ENCODE data around the gene SRL. TPM values are rescaled to one million over a fixed set of nuclear protein-coding genes. Genes with fewer than 3 reads are reported as not detected.

Gene SRL
- total and polyA plus RNA-seq, 2 of the 13 experiments (the other 11 are each of a cell fraction or from before 2014, with no cell fraction given) = 0.05 TPM; not detected in 1

DNA sequence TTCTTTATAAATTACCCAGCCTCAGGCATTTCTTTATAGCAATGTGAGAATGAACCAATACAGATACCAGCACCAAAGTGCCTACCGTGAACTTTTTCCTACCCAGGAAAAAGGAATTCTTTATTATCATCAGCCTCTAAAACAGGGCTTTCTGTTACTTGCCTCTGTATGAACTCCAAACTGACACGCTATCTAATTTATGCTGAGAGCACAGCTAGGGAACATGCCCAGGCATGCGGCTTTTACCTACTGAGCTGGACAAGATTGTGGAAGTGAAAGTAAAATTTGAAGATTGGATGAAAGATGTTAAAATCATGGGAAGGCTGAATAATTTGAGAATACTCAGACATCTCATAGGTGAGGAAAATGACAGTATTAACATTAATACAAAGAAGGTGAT lies 101.2 kb downstream of the SRL start:
- no peaks in the 10 kb centered on the region for H3K79me2 ChIP-seq (ENCODE audit: insufficient read depth, low read length)
- POLR2A ChIA-PET = interaction anchor here (0.7 kb wide), 1 partner anchor 13 kb away, joined by 3 read pairs; no protein-coding TSS in a partner anchor
- no peaks in the 10 kb centered on the region for H3K27me3 ChIP-seq (ENCODE audit: control insufficient read depth in 1 of 2, insufficient read depth in 2 of 2, low read length in 2 of 2)
- H3K36me3 ChIP-seq (replicated peaks in 1 of 2; ENCODE audit: control insufficient read depth in 1 of 2, insufficient read depth in 2 of 2, low read length in 2 of 2) = no peaks in the 10 kb centered on the region
- BruUV-seq (replicated peaks) = no TSS peak
- H3K9ac ChIP-seq (ENCODE audit: insufficient read depth, low read depth, low read length) = no peak overlapping the region
- no peaks in the 10 kb centered on the region for H3K9me3 ChIP-seq (ENCODE audit: low read length)
- FAIRE-seq (no peak), ATAC-seq (no peak), DNase-seq (ENCODE audit: low spot score) (no peak)
- peak; percentile 97 for TF ChIP-seq TP53 (CRISPR knock-in tag; conservative IDR thresholded peaks at IDR 0.05)
- TF ChIP-seq ZNF460 (CRISPR knock-in tag; IDR thresholded peaks at IDR 0.05; ENCODE audit: borderline replicate concordance) = no peak
- no peaks in the 10 kb centered on the region for H4K20me1 ChIP-seq (ENCODE audit: insufficient read depth, low read length)
- WGBS (ENCODE audit: low lambda C conversion rate) = 95% methylated on average over 3 of the region's 3 CpGs
- H3K4me2 ChIP-seq (ENCODE audit: low read depth, low read length) = no peak overlapping the region
- in situ Hi-C loops (cut with HindIII; ENCODE audit: extremely low pct_ligation_motif_present, low pct_unique_long_range_greater_than_20kb) (no loop called here), intact Hi-C loops (cut with micrococcal nuclease; ENCODE audit: unreplicated experiment) (no loop called here)
- H3K4me1 ChIP-seq (ENCODE audit: insufficient read depth, low read length) = peaks cover 23% of the 10 kb centered on the region
- CTCF ChIA-PET (ENCODE audit: low intra/inter-chr PET ratio, low total read pairs) = no interaction called here
- H2AFZ ChIP-seq (ENCODE audit: low read length) = peak overlapping the region; percentile 46
- H3K4me3 ChIP-seq (replicated peaks in 1 of 3; ENCODE audit: insufficient read depth in 1 of 3, low read depth in 2 of 3, low read length in 3 of 3) = no peak overlapping the region
- H3K27ac ChIP-seq (ENCODE audit: extremely low read length, insufficient read depth, low read length) = no peak overlapping the region

DNA sequence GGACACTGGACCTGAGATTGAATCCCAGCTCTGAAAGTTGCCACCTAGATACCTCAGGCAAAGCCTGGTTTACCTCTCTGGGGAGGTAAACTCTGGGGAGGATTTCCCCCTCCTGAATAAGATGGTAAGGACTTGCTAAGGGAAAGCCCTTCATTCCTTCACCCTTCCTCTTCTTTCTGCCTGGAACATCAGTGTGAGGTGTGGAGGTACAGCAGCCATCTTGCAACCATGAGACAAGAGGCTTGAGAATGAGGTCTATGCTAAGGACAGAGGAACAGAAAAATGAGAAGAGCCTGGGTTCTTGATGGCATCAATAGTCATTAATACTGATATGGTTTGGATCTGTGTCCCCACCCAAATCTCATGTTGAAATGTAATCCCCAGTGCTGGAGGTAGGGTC lies 101.9 kb downstream of the SRL start:
- BruUV-seq (replicated peaks) = no TSS peak
- Histone ChIP-seq H3K4me3 (replicated peaks in 1 of 3; ENCODE audit: insufficient read depth in 1 of 3, low read depth in 2 of 3, low read length in 3 of 3) (no peak overlapping the region), H3K79me2 (ENCODE audit: insufficient read depth, low read length) (no peaks in the 10 kb centered on the region), H3K27ac (ENCODE audit: extremely low read length, insufficient read depth, low read length) (no peak overlapping the region), H3K9me3 (ENCODE audit: low read length) (no peaks in the 10 kb centered on the region), H3K36me3 (replicated peaks in 1 of 2; ENCODE audit: control insufficient read depth in 1 of 2, insufficient read depth in 2 of 2, low read length in 2 of 2) (no peaks in the 10 kb centered on the region), H3K4me1 (ENCODE audit: insufficient read depth, low read length) (peaks cover 25% of the 10 kb centered on the region), H3K9ac (ENCODE audit: insufficient read depth, low read depth, low read length) (no peak overlapping the region), H4K20me1 (ENCODE audit: insufficient read depth, low read length) (no peaks in the 10 kb centered on the region), H3K27me3 (ENCODE audit: control insufficient read depth in 1 of 2, insufficient read depth in 2 of 2, low read length in 2 of 2) (no peaks in the 10 kb centered on the region), H3K4me2 (ENCODE audit: low read depth, low read length) (no peak overlapping the region), H2AFZ (ENCODE audit: low read length) (no peak overlapping the region)
- CTCF ChIA-PET (ENCODE audit: low intra/inter-chr PET ratio, low total read pairs) = no interaction called here
- TF ChIP-seq GFI1 (CRISPR knock-in tag; IDR thresholded peaks at IDR 0.05; ENCODE audit: borderline replicate concordance) (no peak), U2AF1 (optimal IDR thresholded peaks at IDR 0.05; ENCODE audit: low read depth, low read length) (no peak), E2F2 (CRISPR knock-in tag; IDR thresholded peaks at IDR 0.05; ENCODE audit: borderline replicate concordance) (no peak), MYC (CRISPR knock-in tag; IDR thresholded peaks at IDR 0.05; ENCODE audit: borderline replicate concordance) (no peak), NFIC (IDR thresholded peaks at IDR 0.05; ENCODE audit: low read length) (no peak), KMT2B (CRISPR knock-in tag; IDR thresholded peaks at IDR 0.05) (no peak), TAF1 (CRISPR knock-in tag; IDR thresholded peaks at IDR 0.05) (no peak), REL (CRISPR knock-in tag; conservative IDR thresholded peaks at IDR 0.05) (no peak), GLMP (CRISPR knock-in tag; IDR thresholded peaks at IDR 0.05; ENCODE audit: borderline replicate concordance) (no peak), ATF3 (CRISPR knock-in tag; IDR thresholded peaks at IDR 0.05) (no peak), SNAPC2 (CRISPR knock-in tag; IDR thresholded peaks at IDR 0.05) (no peak)
- intact Hi-C loops (cut with micrococcal nuclease; ENCODE audit: unreplicated experiment) (no loop called here), in situ Hi-C loops (cut with HindIII; ENCODE audit: extremely low pct_ligation_motif_present, low pct_unique_long_range_greater_than_20kb) (no loop called here)
- no peak for DNase-seq (ENCODE audit: low spot score)
- no peak for ATAC-seq
- POLR2A ChIA-PET = no interaction called here
- no peak for FAIRE-seq

Data from HepG2 (cell line).